Measurements from ENCODE around the gene KDM3A.

Gene KDM3A

GRCh38 chr2:86398500-86399474 is 42.4 kb upstream of the KDM3A start:
- no peaks in the 10 kb centered on the region for H3K9me3 Mint-ChIP-seq
- H3K4me1 Mint-ChIP-seq, result peaks cover 28% of the 10 kb centered on the region
- H3K36me3 Mint-ChIP-seq (ENCODE audit: low read depth), result no peaks in the 10 kb centered on the region
- H3K4me3 Mint-ChIP-seq, result no peak overlapping the region
- H3K27ac Mint-ChIP-seq, result no peak overlapping the region
- TF ChIP-seq, protein P1, sequence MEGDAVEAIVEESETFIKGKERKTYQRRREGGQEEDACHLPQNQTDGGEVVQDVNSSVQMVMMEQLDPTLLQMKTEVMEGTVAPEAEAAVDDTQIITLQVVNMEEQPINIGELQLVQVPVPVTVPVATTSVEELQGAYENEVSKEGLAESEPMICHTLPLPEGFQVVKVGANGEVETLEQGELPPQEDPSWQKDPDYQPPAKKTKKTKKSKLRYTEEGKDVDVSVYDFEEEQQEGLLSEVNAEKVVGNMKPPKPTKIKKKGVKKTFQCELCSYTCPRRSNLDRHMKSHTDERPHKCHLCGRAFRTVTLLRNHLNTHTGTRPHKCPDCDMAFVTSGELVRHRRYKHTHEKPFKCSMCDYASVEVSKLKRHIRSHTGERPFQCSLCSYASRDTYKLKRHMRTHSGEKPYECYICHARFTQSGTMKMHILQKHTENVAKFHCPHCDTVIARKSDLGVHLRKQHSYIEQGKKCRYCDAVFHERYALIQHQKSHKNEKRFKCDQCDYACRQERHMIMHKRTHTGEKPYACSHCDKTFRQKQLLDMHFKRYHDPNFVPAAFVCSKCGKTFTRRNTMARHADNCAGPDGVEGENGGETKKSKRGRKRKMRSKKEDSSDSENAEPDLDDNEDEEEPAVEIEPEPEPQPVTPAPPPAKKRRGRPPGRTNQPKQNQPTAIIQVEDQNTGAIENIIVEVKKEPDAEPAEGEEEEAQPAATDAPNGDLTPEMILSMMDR (IDR thresholded peaks at IDR 0.05; ENCODE audit: unreplicated experiment in 3 of 3), result no peak
- H3K27me3 Mint-ChIP-seq (ENCODE audit: low read depth), result no peaks in the 10 kb centered on the region

DNA sequence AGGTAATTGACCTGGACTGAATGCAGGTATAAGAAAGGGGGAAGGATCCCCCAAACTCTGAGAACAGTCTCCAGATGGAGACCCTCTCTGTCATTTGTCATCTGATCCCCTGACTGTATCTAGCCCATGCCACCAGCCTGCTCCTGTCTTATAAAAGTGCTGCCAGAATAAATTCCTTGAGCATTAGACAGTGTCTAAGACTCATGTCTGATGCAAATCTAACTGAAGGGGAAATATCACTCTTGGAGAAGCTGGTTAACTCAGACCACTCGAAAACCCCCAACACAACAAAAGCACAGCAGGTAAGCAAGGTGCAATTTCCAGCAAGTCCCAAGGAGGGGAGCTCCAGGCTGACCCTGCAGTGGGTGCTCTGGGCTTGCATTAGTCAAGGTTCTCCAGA is 40.9 kb upstream of the KDM3A start:
- Mint-ChIP-seq H3K9me3 (no peaks in the 10 kb centered on the region), H3K36me3 (ENCODE audit: low read depth) (no peaks in the 10 kb centered on the region), H3K27ac (no peak overlapping the region), H3K4me1 (peaks cover 21% of the 10 kb centered on the region), H3K27me3 (ENCODE audit: low read depth) (no peaks in the 10 kb centered on the region), H3K4me3 (no peak overlapping the region)
- TF ChIP-seq, protein P1 (IDR thresholded peaks at IDR 0.05; ENCODE audit: unreplicated experiment in 3 of 3), result no peak

- Mint-ChIP-seq H3K27me3 (ENCODE audit: low read depth) (no peaks in the 10 kb centered on the region), H3K4me3 (no peak overlapping the region), H3K27ac (peak overlapping the region in 1 of 3 experiments; percentile 7), H3K36me3 (ENCODE audit: low read depth) (no peaks in the 10 kb centered on the region), H3K9me3 (peaks cover 16% of the 10 kb centered on the region), H3K4me1 (peaks cover 27% of the 10 kb centered on the region)
- TF ChIP-seq, protein P1 (IDR thresholded peaks at IDR 0.05; ENCODE audit: unreplicated experiment in 3 of 3), result no peak
Observed at GRCh38 chr2:86410581-86410980, 30.6 kb upstream of the KDM3A start.

GRCh38 chr2:86411396-86411795 is 29.8 kb upstream of the KDM3A start:
- H3K4me3 Mint-ChIP-seq, result no peak overlapping the region
- no peak overlapping the region for H3K27ac Mint-ChIP-seq
- H3K36me3 Mint-ChIP-seq (ENCODE audit: low read depth), result no peaks in the 10 kb centered on the region
- H3K4me1 Mint-ChIP-seq, result peaks cover 33% of the 10 kb centered on the region
- peaks cover 16% of the 10 kb centered on the region for H3K9me3 Mint-ChIP-seq
- H3K27me3 Mint-ChIP-seq (ENCODE audit: low read depth), result no peaks in the 10 kb centered on the region
- TF ChIP-seq, protein P1 (IDR thresholded peaks at IDR 0.05; ENCODE audit: unreplicated experiment in 3 of 3), result no peak

DNA sequence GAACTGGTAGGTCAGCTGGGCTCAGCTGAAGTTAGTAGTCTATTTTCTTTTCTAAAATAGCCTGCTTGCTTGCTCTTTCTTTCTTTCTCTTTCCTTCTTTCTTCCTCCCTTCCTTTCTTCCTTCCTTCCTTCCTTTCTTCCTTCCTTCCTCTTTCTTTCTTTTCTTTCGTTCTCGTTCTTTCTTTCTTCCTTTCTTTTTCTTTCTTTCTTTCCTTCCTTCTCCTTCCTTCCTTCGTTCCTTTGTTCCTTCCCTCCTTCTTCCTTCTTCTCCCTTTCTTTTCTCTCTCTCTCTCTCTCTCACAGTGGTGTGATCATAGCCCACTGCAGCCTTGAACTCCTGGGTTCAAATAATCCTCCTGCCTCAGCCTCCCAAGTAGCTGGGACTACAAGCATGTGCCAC is 29.2 kb upstream of the KDM3A start:
- Mint-ChIP-seq H3K4me3 (no peak overlapping the region), H3K9me3 (peaks cover 16% of the 10 kb centered on the region), H3K36me3 (ENCODE audit: low read depth) (no peaks in the 10 kb centered on the region), H3K4me1 (peaks cover 36% of the 10 kb centered on the region), H3K27ac (no peak overlapping the region), H3K27me3 (ENCODE audit: low read depth) (no peaks in the 10 kb centered on the region)
- TF ChIP-seq, protein P1 (IDR thresholded peaks at IDR 0.05; ENCODE audit: unreplicated experiment in 3 of 3), result no peak

Measured in nephron (organoid).